GM12891 (cell line): Measurements from ENCODE around the gene ATXN1.

Source experiments
- POLR2A ChIP-seq: IDR thresholded peaks from 2 replicates; pipeline ENCODE4 v1.6.1; 2011; ENCODE audit warnings: low read depth, low read length, control low read depth
- POLR2AphosphoS5 ChIP-seq: IDR thresholded peaks from 2 replicates; pipeline ENCODE4 v1.6.1; 2011; ENCODE audit warnings: low read depth, low read length, control low read depth

DNA sequence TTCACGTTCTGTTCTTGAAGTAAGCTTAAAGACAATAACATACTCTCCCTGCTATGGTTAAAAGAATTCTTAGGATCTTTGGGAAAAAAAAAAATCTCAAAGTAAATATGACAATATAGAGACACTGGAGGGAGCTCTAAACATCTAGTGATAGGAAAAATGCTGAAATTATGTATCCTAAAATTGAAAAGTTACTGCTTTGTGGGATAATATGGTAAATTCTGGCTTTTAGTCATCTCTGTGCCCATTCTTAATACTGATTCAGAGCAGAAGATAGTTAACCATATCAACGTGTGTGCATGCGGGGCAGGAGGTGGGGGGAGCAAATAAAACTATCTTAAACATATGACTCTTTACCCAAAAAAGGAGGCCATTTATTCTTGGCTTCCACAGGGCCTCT lies 357.4 kb downstream of the ATXN1 start:
- TF ChIP-seq POLR2AphosphoS5: no peak
- TF ChIP-seq POLR2A: no peak
